Activated CD4-positive, CD25-positive, alpha-beta regulatory T cell treated with anti-CD3 and anti-CD28 coated beads, Interleukin-2, amount 50 U/mL, for 72 hours (primary cell): ENCODE measurements around the gene SNRNP40.
"Not testable (repeated sequence)": the region's sequence is repeated elsewhere in the genome, so short reads cannot be mapped to it uniquely, and the experiment has no call there.

Experiments
- DNase-seq: peaks from one replicate; pipeline ENCODE4 v3.0.0; 2021

SNRNP40 gene

GRCh38 chr1:31273619-31274018 is 23.0 kb downstream of the SNRNP40 start:
- DNase-seq: no peak

- no peak for DNase-seq
Observed at GRCh38 chr1:31272369-31272768, 24.2 kb downstream of the SNRNP40 start.

- DNase-seq: no peak
Observed at GRCh38 chr1:31266547-31266946, 30.0 kb downstream of the SNRNP40 start.

- DNase-seq: no peak
Observed at GRCh38 chr1:31264790-31265386, 31.7 kb downstream of the SNRNP40 start.

- DNase-seq: no peak
Observed at GRCh38 chr1:31263408-31263807, 33.2 kb downstream of the SNRNP40 start.

- not testable (repeated sequence) for DNase-seq
Observed at GRCh38 chr1:31262393-31262792, 34.2 kb downstream of the SNRNP40 start.

- no peak for DNase-seq
Observed at GRCh38 chr1:31261916-31262315, 34.7 kb downstream of the SNRNP40 start.

GRCh38 chr1:31259746-31260145 is 36.8 kb downstream of the SNRNP40 start:
- no peak for DNase-seq

GRCh38 chr1:31258581-31258980 is 38.0 kb downstream of the SNRNP40 start:
- DNase-seq: no peak

GRCh38 chr1:31257213-31257612 is 39.4 kb downstream of the SNRNP40 start:
- no peak for DNase-seq

- DNase-seq: no peak
Observed at GRCh38 chr1:31249854-31250253, 46.7 kb downstream of the SNRNP40 start.

GRCh38 chr1:31248276-31248675 is 48.3 kb downstream of the SNRNP40 start:
- DNase-seq: no peak

- DNase-seq: no peak
Observed at GRCh38 chr1:31244326-31244725, 52.3 kb downstream of the SNRNP40 start.

- DNase-seq: no peak
Observed at GRCh38 chr1:31243501-31244286, 52.9 kb downstream of the SNRNP40 start.

- no peak for DNase-seq
Observed at GRCh38 chr1:31241321-31241720, 55.3 kb downstream of the SNRNP40 start.

GRCh38 chr1:31239653-31240241 is 56.8 kb downstream of the SNRNP40 start, which contains the start of gene NKAIN1:
TSS of gene NKAIN1 (minus strand) at chr1:31239887. CDS start at chr1:31239547, 340 bp downstream.
- no peak for DNase-seq

GRCh38 chr1:31238986-31239613 is 57.5 kb downstream of the SNRNP40 start:
- no peak for DNase-seq

GRCh38 chr1:31238612-31238985 is 58.0 kb downstream of the SNRNP40 start:
- DNase-seq: no peak

GRCh38 chr1:31234870-31235269 is 61.7 kb downstream of the SNRNP40 start:
- no peak for DNase-seq

- DNase-seq: no peak
Observed at GRCh38 chr1:31234123-31234708, 62.4 kb downstream of the SNRNP40 start.

GRCh38 chr1:31232689-31233088 is 63.9 kb downstream of the SNRNP40 start:
- no peak for DNase-seq

GRCh38 chr1:31231802-31232201 is 64.8 kb downstream of the SNRNP40 start:
- no peak for DNase-seq

GRCh38 chr1:31230378-31230777 is 66.2 kb downstream of the SNRNP40 start:
- no peak for DNase-seq
